Measurements from ENCODE around the gene WDR38. TPM values are rescaled to one million over a fixed set of nuclear protein-coding genes. Genes with fewer than 3 reads are reported as not detected.

WDR38 gene
- total RNA-seq, 1 donor from 2014 or later: not detected

GRCh38 chr9:124885551-124885950 lies 32.3 kb downstream of the WDR38 start:
- DNase-seq: no peak

- DNase-seq: no peak
Observed at GRCh38 chr9:124886461-124886860, 33.2 kb downstream of the WDR38 start.

GRCh38 chr9:124886866-124887492 lies 33.7 kb downstream of the WDR38 start:
- DNase-seq: no peak

- no peak for DNase-seq
Observed at GRCh38 chr9:124887832-124888231, 34.6 kb downstream of the WDR38 start.

- DNase-seq: no peak
Observed at GRCh38 chr9:124889006-124889405, 35.7 kb downstream of the WDR38 start.

GRCh38 chr9:124890179-124890578 lies 36.9 kb downstream of the WDR38 start:
- DNase-seq: no peak

GRCh38 chr9:124894035-124894740 lies 40.9 kb downstream of the WDR38 start:
- no peak for DNase-seq

GRCh38 chr9:124894741-124895170 lies 41.5 kb downstream of the WDR38 start:
- DNase-seq: peak; percentile 78

- no peak for DNase-seq
Observed at GRCh38 chr9:124897570-124898460, 44.6 kb downstream of the WDR38 start.

DNA sequence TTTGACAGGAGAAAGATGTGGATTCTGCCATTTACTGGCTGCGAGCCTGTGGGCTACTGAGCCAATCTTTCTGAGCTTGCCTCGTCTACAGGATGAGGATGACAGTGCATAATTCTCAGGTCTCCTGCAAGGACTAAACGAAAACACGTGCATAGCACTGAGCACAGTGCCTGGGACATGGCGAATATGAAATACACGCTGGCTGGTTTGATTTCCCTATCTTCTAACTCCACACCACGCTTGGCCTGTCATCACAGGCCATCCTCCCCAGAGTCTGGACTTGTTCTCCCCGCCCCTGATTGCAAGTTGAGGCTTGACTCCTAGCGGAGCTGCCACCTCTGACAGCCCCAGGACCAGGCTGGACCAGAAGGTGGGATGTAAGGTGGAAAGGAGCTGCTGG lies 46.6 kb downstream of the WDR38 start:
- DNase-seq: no peak

GRCh38 chr9:124906966-124907365 lies 53.7 kb downstream of the WDR38 start:
- peak; percentile 36 for DNase-seq

Other genes starting within 250 kb of the WDR38 start
- gene NR6A1, start 82.1 kb upstream of the WDR38 start, total RNA-seq: 2.9 TPM in 2 replicates
- 2.2 and 2.9 TPM in 2 replicates for gene OLFML2A, start 76.3 kb upstream of the WDR38 start, total RNA-seq
- gene RPL35, start 8.5 kb downstream of the WDR38 start, total RNA-seq: 1,038 and 2,144 TPM in 2 replicates
- 21.1 and 22.5 TPM in 2 replicates for gene ARPC5L, start 8.7 kb downstream of the WDR38 start, total RNA-seq
- gene GOLGA1, start 87.6 kb downstream of the WDR38 start, total RNA-seq: 12.6 and 15.5 TPM in 2 replicates